Activated CD4-positive, CD25-positive, alpha-beta regulatory T cell treated with anti-CD3 and anti-CD28 coated beads, Interleukin-2, amount 50 U/mL, for 24 hours (primary cell): ENCODE measurements around the gene S100G.
A peak's percentile ranks its signal among the peaks of the same experiment; 100 is the strongest.
"Not testable (repeated sequence)": the region's sequence is repeated elsewhere in the genome, so short reads cannot be mapped to it uniquely, and the experiment has no call there.

Experiments used
- ATAC-seq, 2 donors: fragments of 150-1000 bp; cut with Tn5 transposase; one replicate each; pipeline ENCODE4 v1.10.0; 2021; ENCODE audit warnings: mild to moderate bottlenecking in 1 of 2, moderate library complexity in 1 of 2

S100G gene, protein sequence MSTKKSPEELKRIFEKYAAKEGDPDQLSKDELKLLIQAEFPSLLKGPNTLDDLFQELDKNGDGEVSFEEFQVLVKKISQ

DNA sequence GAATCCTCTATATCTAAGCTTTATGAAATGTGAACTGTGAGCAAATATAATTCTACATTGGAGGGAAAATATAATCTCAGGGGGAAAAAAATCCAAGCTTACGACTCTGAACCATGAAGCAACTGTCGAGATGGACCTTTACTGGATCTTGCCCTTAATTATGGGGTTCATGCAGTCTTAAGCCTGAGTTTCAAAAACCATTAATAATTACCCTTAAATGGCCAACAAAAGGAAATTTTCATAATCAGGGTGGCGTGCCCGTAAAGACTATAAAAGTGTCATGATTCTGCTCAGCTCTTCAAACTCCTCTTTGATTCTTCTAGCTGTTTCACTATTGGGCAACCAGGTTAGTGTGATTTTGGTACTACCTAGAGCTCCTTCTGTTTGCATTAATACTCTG, at the start of gene S100G:
TSS of gene S100G (plus strand) at position 301 of the 400 bp plus-strand sequence. CDS start 849 bp downstream, outside the sequence.
- no peak for ATAC-seq

DNA sequence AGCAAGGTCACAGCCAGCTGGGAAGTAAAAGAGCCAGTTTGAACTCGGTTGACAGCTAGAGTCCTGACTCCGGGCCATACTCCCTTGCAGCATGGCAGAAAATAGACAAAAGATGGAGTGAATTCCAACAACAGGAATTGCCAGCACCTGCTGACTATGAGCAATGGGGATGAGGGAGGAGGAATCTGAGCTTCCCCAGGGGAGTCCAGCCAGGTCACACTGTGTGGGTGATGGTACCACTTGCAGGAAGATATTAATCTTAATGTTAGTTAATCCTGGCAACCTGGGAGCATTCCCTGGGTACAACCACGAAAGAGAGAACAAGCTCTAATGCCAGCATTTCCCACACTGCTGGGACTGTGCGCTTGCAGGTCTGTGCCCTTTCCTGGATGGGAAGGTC, 48.1 kb upstream of the S100G start:
- no peak for ATAC-seq

DNA sequence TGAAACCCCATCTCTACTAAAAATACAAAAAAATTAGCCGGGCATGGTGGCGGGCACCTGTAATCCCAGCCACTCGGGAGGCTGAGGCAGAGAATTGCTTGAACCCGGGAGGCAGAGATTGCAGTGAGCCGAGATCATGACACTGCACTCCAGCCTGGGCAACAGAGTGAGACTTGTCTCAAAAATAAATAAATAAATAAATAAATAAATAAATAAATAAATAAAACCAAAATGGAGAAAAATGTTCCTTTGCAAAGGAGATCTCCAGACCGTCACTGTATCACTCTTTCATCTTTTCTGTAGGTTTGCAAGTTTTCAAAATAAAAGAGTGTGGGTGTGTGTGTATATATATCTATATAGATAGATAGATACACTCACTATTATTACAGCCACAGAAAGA, 46.7 kb upstream of the S100G start:
- not testable (repeated sequence) for ATAC-seq

DNA sequence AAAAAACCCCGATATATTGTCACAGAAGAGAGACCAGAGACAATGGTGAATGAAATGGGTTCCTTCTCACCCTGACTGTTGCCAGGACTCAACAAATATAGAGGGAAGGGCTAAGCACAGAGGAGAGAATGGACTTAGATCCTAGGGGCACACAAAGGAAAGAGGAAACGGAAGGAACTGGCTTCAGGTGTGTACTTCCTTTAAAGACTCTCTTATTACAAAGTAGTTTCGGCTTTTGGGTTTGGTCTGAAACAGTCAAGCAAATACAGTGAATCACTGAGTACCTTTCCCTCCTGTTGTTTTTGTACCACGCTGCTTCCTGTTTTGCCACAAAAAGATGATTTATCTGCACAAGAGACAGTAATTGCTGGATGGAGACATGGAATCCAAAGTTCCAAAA, 46.1 kb upstream of the S100G start:
- peak in 1 of 2 donors; percentile 51 for ATAC-seq

DNA sequence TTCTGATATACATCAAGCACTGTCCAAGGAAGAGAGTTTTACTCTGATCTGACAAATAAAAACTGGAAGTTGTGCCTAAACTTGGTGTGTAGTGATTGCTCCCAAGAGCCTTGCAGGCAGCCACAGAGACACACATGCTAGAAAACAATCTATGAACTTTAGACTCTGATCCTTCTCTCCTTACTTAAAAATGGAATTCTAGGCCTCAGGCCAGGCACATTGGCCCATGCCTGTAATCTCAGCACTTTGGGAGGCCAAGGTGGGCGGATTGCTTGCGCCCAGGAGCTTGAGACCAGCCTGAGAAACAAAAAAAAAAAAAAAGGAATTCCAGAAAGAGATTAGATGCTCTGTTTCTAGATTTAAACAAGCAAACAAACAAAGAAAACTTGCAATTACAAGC, 45.6 kb upstream of the S100G start:
- ATAC-seq = no peak

DNA sequence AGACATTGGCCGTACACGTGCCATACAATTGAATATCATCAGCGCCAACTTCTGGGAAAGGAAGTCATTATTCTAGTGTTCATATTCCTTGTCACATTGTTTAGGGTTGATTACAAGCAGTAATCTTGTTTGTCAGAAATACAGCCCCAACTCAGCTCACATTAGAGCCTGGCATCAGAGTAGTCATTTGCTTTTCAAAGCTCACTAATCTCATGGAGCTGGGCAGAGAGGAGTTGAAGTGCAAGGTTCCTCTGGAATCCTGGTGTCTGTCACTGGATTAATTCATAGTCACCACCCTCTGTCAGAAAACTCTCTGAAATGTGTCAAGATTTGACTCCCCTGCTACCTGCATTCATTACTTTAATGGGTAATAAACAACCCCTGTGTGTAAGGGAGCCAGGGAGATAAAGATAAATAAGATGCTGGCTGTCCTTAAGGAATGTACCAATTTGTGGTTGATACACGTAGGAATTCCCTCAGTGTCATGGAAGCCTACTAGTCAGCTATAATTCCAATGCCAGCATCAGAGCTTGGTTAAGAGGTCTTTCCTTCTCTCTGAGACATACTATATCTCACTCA, 43.7 kb upstream of the S100G start:
- no peak for ATAC-seq

DNA sequence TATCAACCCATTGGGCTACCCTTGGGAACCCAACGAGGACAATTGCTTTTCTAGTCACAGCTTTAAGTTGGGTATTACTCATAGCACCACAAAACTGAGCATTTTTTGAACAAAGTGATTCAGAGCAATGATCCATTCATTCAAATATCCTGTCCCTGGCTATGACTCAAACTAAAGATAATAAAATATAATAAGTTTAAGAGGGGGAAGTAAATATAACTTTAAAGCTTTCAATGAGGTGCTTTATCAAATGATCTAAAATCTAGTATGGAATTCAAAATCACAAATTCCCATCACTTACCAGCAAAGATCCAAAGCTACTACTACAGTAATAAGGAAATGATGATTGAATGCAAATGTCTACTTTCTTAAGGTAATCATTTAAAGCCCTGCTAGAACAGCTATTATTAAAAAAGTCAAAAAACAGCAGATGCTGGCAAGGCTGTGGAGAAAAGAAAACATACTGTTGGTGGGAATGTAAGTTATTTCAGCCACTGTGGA, 39.8 kb upstream of the S100G start:
- ATAC-seq = no peak

DNA sequence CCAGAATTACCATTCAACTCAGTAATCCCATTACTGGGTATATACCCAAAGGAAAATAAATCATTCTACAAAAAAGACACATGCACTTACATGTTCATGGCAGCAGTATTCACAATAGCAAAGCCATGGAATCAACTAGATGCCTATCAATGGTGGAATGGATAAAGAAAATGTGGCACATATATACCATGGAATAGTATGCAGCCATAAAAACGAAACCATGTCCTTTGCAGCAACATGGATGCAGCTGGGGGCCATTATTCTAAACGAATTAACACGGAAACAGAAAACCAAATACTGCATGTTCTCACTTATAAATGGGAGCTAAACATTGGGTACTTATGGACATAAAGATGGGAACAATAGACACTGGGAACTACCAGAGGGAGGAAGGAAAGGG, 39.3 kb upstream of the S100G start:
- ATAC-seq = not testable (repeated sequence)

DNA sequence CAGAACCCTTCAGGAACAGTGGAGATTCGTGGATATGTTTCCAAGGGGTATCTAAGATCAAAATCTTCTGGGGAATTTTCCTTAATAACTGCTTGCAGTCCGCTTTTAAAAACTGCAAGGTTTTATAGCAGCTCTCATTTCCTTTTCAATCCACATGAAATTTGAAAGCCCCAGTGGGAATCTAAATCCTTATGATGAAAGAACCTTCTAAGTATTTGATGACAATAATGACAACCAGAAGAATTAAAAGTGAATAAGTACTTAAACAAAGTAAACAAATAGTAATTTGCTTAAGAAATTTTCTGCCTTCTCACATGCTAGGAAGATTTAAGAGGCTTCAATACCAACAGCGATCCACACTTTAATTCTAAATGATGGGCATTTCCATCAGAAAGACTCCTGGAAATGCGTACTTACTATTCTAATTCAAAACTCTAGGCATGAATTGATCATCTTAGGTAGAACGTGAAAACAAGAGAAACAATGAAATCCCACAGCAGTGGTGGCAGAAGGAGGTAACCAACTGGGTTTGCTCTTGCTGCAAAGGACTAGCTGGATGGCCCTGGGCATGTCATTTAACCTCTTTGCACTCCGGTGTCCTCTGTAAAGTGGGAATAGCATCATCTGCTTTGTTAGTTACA, 37.6 kb upstream of the S100G start:
- ATAC-seq = no peak

DNA sequence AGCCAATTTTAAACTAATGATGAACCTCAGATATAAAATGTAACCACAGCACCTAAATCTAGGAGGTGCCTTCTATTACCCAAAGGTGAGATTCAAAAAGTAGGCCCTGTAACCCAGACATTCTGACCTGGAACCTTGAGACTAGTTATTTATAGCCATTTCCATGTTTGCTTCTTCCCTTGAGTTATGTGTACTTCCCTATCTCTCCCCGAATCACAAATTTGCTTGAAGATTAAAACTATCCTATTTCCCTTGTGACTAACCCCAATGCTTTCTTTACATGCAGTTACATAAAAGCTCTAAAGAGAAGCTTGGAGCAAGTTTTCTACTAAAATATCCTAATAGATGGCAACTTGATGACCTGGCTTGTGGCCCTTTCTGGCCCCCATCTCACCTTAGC, 32.6 kb upstream of the S100G start:
- no peak for ATAC-seq

DNA sequence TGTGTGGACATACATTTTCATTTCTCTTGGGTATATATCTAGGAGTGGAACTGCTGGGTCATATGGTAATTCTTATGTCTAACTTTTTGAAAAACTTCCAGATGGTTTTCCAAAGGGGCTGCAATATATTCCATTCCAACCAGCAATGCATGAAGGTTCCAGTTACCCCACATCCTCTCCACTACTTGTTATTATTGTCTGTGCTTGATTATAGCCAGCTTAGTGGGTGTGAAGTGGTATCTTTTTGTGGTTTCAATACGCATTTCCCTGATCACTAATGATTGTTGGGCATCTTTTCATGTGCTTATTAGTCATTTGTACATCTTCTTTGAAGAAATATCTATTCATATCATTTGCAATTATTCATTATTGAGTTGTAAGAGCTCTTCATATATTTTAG, 31.5 kb upstream of the S100G start:
- ATAC-seq = no peak

DNA sequence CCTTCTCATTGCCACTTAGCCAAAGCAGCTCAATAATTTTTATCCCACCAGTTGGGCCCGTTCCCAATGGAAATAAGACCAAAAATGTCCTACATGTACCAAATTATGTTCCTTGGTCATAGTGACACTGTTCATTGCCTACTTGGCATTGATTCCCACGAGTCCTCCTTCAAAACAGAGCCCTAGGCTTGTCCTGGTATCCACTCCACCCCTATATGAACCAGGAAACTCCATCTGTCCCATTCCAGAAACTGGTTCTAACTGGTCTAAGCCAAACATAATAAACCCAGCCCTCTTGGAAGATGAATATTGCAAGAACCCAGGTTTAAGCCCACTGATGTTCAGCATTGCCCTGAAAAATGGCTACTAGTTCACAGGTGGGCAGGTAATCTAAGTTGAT, 30.9 kb upstream of the S100G start:
- ATAC-seq = no peak

DNA sequence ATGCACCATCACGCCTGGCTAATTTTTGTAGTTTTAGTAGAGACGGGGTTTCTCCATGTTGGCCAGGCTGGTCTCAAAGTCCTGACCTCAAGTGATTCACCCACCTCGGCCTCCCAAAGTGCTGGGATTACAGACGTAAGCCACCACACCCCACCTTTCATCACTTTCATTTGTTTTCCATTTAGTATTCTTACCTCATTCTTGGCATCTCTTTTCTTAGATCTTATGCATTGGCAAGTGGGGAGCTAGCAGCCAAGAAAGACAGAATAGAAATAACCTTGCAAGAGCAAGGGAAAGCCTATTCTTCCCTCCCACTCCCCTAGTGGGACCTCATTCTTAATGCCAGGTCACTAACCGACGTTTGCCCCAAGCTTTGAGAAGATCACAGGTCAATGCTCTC, 21.4 kb upstream of the S100G start:
- not testable (repeated sequence) for ATAC-seq

DNA sequence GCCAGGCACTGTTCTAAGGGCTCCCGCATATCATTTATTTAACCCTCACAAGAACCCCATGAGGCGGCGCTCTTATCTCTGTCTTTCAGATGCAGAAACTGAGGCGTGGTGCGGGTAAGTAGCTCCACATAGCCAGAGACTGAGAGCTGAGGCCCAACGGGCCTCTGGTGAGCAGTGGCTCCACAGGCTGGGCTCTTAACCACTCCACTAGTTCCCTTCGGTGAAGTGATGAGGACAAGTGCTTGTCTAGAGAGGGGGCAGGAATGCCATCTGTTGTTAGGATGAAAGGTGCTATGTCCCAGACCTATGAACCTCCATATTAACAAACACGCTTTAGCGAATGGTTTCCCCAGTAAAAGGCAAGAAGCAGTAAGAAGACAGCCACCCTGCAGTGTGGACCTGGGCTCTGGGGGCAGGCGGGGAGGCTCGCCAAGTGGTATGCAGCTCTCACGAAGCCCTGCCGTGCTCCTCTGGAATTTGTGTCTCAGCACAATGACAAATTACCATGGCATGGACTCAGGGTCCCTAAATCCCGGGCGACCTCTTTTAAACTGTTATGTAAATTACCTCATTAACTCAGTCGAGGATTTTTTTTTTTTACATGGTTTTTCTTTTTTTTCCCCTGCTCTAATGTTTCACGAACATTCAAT, 20.9 kb upstream of the S100G start:
- no peak for ATAC-seq

DNA sequence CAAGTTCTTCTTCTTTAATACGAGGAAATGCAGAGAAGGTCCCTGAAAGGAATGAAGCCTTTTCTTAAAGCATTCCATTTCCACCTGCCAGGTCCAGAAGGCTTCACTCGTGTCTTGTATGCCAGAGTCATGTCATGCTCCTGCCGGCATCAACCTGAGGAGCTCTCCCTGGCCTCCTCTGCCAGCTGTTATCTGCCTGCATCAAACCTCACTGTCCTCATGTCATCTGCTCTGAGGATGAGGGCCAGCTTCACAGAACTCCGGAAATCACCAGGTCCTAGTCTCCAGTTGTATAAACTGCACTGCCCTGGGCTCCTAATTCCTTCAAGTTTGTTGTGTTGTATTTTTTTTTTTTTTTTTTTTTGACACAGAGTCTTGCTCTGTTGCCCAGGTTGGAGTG, 20.0 kb upstream of the S100G start:
- no peak for ATAC-seq

DNA sequence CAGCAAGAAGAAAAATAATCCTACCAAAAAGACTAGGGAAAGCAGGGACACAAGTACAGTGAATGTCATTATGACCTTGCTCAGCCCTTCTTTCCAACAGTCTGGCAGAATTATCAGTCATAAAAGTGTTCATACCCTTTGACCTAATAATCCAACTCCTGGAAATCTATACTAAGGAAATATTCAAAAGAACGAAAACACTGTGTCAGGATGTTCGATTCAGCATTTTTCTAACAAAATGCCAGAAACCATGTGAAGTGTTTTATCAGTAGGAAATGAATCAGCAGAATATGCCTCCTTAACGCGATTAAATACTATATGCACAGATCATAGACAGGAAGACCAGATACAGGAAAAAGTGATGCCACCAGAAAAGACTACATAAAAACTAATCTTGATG, 16.2 kb upstream of the S100G start:
- ATAC-seq = no peak

DNA sequence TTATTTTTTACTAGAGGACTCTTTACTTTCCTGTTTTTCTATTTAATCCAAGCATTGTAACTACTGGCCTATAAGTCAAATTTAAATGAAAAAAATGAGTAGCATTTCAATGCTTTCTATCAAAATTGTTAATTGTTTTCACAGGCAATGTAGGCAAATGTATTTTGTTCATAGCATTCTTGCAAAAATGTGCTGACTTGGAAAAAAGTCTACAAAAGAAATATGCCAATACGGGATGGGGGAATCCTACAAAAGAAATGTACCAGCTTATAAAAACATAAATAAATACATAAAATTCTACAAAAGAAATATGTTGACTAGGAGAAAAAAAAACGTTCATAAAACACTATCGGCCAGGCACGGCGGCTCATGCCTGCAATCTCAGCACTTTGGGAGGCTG, 14.9 kb upstream of the S100G start:
- ATAC-seq = no peak

DNA sequence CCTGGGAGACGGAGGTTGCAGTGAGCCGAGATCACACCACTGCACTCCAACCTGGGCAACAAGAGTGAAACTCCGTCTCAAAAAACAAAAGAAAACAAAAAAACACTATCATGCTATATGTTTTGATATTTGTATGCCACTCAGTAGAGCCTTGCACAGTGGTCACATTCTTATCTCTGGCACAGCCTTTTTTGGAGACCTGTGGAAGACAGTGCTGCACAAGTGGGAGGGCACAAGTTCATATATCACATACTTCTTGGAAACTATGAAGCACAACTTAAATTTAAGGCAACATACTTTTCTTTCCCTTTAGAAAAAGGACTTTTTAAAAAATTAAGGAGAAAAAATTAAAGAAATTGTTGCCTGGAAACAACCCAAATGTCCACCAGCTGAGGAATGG, 14.4 kb upstream of the S100G start:
- no peak for ATAC-seq

DNA sequence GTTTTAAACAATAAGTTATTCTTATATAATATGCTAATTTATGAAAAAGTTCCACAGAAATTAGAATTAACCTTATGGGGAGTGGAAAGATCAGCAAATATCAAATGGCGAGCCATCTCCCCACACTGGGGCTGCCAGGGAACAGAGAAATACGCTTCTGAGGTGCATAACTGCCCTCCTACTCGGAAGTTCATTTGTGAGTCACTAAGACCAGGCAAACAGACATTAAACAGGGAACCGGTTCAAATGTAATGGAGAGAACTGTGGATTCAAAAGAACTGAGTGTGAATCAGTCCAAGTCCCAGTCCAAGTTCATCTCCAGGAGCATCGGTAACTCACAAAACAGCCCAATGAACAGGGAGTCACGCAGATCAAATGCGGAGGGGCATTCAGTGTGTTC, 11.4 kb upstream of the S100G start:
- no peak for ATAC-seq

DNA sequence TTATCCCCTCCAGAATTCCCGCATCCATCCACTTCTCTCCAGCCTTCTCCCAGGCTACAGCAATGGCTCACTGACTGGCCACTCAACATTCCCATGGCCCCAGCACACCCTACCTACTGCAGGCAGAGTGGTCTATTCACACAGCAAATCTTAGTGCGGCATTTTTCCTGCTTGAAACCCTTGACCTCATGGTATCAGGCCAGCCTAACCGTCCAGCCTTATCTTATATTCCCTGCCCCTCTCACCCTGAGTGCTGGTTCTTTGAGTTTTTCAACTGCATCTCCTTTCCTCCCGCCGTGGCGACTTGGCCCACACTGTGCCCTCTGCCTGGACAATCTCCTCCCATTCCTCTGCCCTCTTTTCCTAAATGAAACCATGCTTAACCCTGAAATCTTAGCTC, 10.0 kb upstream of the S100G start:
- ATAC-seq = no peak

DNA sequence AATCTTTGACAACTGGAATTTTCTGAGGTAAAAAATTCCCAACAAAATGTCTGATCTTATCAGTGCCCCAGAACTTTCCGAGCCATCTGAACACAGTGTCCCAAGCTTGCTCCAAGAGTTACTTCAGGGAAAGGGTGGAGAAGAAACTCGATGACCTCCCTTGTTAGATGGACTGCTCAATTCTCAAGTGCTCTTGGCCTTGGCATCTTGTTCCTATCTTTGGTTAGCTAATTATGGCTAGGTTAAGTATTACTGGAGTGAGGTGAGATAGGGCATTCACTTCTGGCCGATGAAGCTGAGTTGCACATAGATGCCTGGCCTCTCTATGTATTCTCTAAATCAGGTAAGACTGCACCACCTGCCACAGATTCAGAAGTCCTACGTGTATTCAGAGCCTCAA, 9.1 kb upstream of the S100G start:
- no peak for ATAC-seq

DNA sequence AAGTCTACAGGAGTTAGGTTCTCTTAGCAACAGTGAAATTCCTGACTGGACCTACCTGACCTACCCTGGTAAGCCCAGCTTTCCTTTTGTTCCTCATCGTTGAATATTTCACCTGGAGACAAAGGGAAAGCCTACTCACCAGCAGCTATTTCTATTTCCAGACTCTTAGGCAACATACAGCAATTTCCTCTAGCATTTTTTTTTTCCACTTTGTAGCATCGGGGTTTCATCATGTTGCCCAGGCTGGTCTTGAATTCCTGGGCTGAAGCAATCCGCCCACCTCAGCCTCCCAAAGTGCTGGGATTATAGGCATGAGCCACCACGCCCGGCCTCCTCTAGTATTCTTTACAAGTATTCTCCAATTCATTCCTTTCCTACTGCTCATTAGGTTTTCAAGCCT, 6.8 kb upstream of the S100G start:
- no peak for ATAC-seq

DNA sequence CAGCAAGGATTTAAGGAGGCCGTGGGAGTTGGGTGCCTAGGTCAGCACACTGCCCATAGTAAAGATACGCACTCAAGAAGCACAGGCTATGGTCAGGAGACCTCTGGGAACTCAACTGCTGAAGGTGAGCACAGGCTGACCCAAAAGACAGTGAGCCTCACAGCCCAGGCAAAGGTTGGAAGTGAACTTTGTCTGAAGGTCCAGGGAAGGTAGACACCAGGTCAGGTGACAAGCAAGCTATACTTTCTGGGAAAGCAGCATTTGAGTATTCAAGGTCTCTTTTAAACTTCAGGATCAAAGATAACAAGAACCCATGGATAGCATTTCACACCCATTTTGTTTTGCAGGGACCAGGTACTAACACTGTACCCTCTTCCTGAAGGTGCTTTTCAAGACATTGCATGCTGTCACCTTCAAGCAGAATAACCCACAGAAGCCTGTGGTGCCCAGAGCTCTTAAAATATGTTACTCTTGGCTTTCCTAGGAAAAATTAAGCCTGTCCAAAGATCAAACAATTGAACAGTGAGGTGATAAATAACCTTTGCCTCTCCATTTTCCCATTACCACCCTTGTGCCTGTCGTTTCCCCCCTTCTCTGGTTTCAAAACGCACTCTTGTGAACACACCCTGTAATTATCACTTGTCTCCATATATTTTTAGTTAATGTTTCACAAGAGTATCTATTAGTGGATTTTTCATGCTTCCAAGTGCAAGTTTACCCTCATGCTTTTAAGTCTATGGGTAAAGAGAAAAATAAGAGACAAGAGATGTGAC, 3.4 kb upstream of the S100G start:
- no peak for ATAC-seq
